ENCODE data around the gene RB1. TPM values are rescaled to one million over a fixed set of nuclear protein-coding genes. Genes with fewer than 3 reads are reported as not detected.

RB1 gene
- total and polyA plus RNA-seq, 9 of the 15 experiments (the other 6 are each of a cell fraction or from before 2014, with no cell fraction given) = 5.0 to 23.8 (median 17.9) TPM

GRCh38 chr13:48299591-48299990 is 4.0 kb upstream of the RB1 start:
- Histone ChIP-seq H3K4me2 (ENCODE audit: insufficient read depth, low read length) (no peak overlapping the region), H3K36me3 (ENCODE audit: control insufficient read depth, insufficient read depth, low read length) (no peaks in the 10 kb centered on the region), H3K9me1 (ENCODE audit: control insufficient read depth, insufficient read depth, low read length) (no peaks in the 10 kb centered on the region), H3K27ac (ENCODE audit: extremely low read depth, low read depth, low read length) (no peak overlapping the region), H3K27me3 (ENCODE audit: control insufficient read depth in 2 of 2, insufficient read depth in 2 of 2, low read length in 2 of 2) (no peaks in the 10 kb centered on the region), H3K4me1 (replicated peaks in 1 of 2; ENCODE audit: control insufficient read depth in 2 of 2, insufficient read depth in 2 of 2, low read length in 2 of 2) (peaks cover 0 to 9% of the 10 kb centered on the region in 2 experiments; a peak in 1 of 5 replicates), H3K9ac (ENCODE audit: insufficient read depth in 1 of 2, low read depth in 2 of 2, low read length in 2 of 2) (no peak overlapping the region), H3K9me3 (replicated peaks; ENCODE audit: control insufficient read depth, insufficient read depth, low read depth, low read length) (no peaks in the 10 kb centered on the region), H3K4me3 (no peak overlapping the region), H2AFZ (ENCODE audit: low read depth, low read length) (no peak overlapping the region), H4K20me1 (replicated peaks; ENCODE audit: control insufficient read depth, insufficient read depth, low read length) (no peaks in the 10 kb centered on the region), H3K79me2 (ENCODE audit: control insufficient read depth, insufficient read depth, low read length) (peaks cover 9% of the 10 kb centered on the region)
- ChIA-PET POLR2A (no interaction called here), CTCF (ENCODE audit: low intra/inter-chr PET ratio) (no interaction called here)
- WGBS (ENCODE audit: insufficient coverage, low coverage, missing lambda C conversion rate) = 60% methylated on average over 1 of the region's 2 CpGs
- no peak for FAIRE-seq
- in situ Hi-C loops (cut with MboI) = no loop called here
- intact Hi-C loops (cut with micrococcal nuclease) = loop anchor here (10.0 kb wide), 1 partner anchor 175 kb away; no protein-coding TSS in a partner anchor
- TF ChIP-seq ZNF282 (CRISPR knock-in tag; IDR thresholded peaks at IDR 0.05) = no peak
- 0 out of 2 replicates have a peak, but pooled peaks have one; percentile 4 for TF ChIP-seq SPI1 (IDR thresholded peaks at IDR 0.05; ENCODE audit: borderline replicate concordance, low read depth, low read length)
- no peak for TF ChIP-seq ZBED1 (IDR thresholded peaks at IDR 0.05)
- no peak for ATAC-seq
- no TSS peak for BruUV-seq (replicated peaks)
- no peak for DNase-seq (ENCODE audit: extremely low read depth in 1 of 4, low spot score in 3 of 4)

GRCh38 chr13:48302871-48303358 is 636 bp upstream of the RB1 start:
- ChIA-PET CTCF (ENCODE audit: low intra/inter-chr PET ratio) (no interaction called here), POLR2A (interaction anchor here (0.7 to 2.0 kb wide), 3 partner anchors 10 to 70 kb away, joined by 3 to 9 read pairs (median 3); partner anchors contain the start of gene ITM2B)
- Histone ChIP-seq H3K27me3 (ENCODE audit: control insufficient read depth in 2 of 2, insufficient read depth in 2 of 2, low read length in 2 of 2) (no peaks in the 10 kb centered on the region), H3K4me1 (replicated peaks in 1 of 2; ENCODE audit: control insufficient read depth in 2 of 2, insufficient read depth in 2 of 2, low read length in 2 of 2) (peaks cover 0 to 3% of the 10 kb centered on the region in 2 experiments; a peak in 2 of 5 replicates), H3K36me3 (ENCODE audit: control insufficient read depth, insufficient read depth, low read length) (peaks cover 6% of the 10 kb centered on the region; the same call in 1 of the 3 replicates), H3K4me3 (peak overlapping the region; percentile 87), H3K9ac (ENCODE audit: insufficient read depth in 1 of 2, low read depth in 2 of 2, low read length in 2 of 2) (peak overlapping the region; percentile 84 to 93), H3K9me3 (replicated peaks; ENCODE audit: control insufficient read depth, insufficient read depth, low read depth, low read length) (no peaks in the 10 kb centered on the region), H3K79me2 (ENCODE audit: control insufficient read depth, insufficient read depth, low read length) (peaks cover 33% of the 10 kb centered on the region), H3K4me2 (ENCODE audit: insufficient read depth, low read length) (peak overlapping the region; percentile 88), H3K27ac (ENCODE audit: extremely low read depth, low read depth, low read length) (peak overlapping the region; percentile 90), H2AFZ (ENCODE audit: low read depth, low read length) (peak overlapping the region; percentile 88), H4K20me1 (replicated peaks; ENCODE audit: control insufficient read depth, insufficient read depth, low read length) (no peaks in the 10 kb centered on the region), H3K9me1 (ENCODE audit: control insufficient read depth, insufficient read depth, low read length) (no peaks in the 10 kb centered on the region)
- intact Hi-C loops (cut with micrococcal nuclease) = no loop called here
- FAIRE-seq (no peak), DNase-seq (ENCODE audit: extremely low read depth in 1 of 4, low spot score in 3 of 4) (peak in 1 of 4 experiments; percentile 7), ATAC-seq (peak; percentile 5)
- 9% methylated on average over 12 of the region's 12 CpGs for WGBS (ENCODE audit: insufficient coverage, low coverage, missing lambda C conversion rate)
- TSS peak; percentile 92 for BruUV-seq (replicated peaks)
- in situ Hi-C loops (cut with MboI) = no loop called here
- TF ChIP-seq ETS2 (tag; IDR thresholded peaks at IDR 0.05; ENCODE audit: borderline replicate concordance, poor library complexity, severe bottlenecking) = no peak
- TF ChIP-seq ATF1 (CRISPR knock-in tag; IDR thresholded peaks at IDR 0.05) = no peak
- no peak for TF ChIP-seq ATF1 (tag; IDR thresholded peaks at IDR 0.05)
- no peak for TF ChIP-seq TFE3 (CRISPR knock-in tag; IDR thresholded peaks at IDR 0.05)
- TF ChIP-seq C11orf30 (IDR thresholded peaks at IDR 0.05; ENCODE audit: low read depth) = peak; percentile 31
- TF ChIP-seq RUNX1 (IDR thresholded peaks at IDR 0.05; ENCODE audit: low read depth) = no peak
- no peak for TF ChIP-seq CBX1 (IDR thresholded peaks at IDR 0.05; ENCODE audit: low read depth)
- TF ChIP-seq NKRF (IDR thresholded peaks at IDR 0.05; ENCODE audit: borderline replicate concordance) = no peak
- TF ChIP-seq ZNF449 (CRISPR knock-in tag; IDR thresholded peaks at IDR 0.05) = no peak

All from K562 (cell line).